Measurements from ENCODE around the gene NFASC.

GRCh38 chr1:205072286-205072685 is 201.6 kb downstream of the NFASC start:
- TF ChIP-seq CTCF (IDR thresholded peaks at IDR 0.05) = no peak
- no peak for TF ChIP-seq POLR2A (IDR thresholded peaks at IDR 0.05)

Measured in adrenal gland (tissue), 5 donors.